ENCODE data around the gene RNF115.
"Not testable (repeated sequence)": the region's sequence is repeated elsewhere in the genome, so short reads cannot be mapped to it uniquely, and the experiment has no call there.

Gene RNF115

DNA sequence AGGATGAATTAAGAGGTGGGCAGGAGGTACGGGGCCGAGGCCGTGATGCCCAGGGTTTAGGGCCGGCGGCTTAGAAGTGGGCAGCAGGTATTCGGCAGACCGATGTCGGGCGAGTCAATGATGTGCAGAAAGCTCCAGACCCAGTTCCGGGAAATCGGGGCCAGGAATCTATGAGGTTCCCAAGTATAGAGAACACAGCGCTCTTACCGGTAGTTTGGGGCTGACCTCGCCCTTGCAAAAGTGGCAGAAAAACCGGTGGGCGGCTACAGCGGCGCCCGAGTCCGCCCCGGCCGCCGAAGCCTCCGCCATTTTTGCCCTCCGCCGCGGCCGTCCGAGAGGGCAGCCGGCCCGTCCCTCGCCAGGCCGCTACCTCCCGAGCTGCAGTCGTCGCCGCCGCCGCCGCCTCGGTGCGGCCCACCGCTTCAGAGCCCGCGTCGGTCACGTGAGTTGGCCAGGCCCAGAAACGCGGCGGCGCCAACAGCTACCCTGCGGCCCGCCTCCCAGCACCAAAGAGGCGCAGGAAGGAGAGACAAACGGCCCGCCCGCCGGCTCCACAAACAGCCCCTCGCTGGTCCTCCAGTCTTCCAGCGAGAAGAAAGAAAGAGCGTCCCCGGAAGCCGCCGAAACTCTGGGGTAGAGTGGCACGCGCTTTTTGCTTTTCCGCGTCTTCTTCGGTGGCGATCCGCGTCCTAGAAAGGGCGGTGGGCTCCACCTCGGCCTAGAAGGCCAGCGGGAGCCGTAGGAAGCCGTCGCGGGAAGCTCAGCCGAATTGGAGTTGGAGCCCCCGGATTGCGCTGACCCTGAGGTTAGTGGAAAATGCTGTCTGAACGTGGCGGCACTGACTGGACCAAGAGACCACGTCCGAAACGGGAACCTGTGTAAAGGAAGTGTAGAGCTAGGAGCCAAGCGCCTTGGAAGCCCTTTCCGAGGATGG, at the start of gene RNF115, which contains the start of gene POLR3C:
Gene RNF115 (minus strand): TSS at position 531 of the 934 bp plus-strand sequence. CDS start 222 bp downstream, at position 309.
Gene POLR3C (plus strand): TSS at position 636 of the 934 bp plus-strand sequence. CDS start 1,577 bp downstream, outside the sequence.
- DNase-seq (ENCODE audit: low read depth), result peak; percentile 87

DNA sequence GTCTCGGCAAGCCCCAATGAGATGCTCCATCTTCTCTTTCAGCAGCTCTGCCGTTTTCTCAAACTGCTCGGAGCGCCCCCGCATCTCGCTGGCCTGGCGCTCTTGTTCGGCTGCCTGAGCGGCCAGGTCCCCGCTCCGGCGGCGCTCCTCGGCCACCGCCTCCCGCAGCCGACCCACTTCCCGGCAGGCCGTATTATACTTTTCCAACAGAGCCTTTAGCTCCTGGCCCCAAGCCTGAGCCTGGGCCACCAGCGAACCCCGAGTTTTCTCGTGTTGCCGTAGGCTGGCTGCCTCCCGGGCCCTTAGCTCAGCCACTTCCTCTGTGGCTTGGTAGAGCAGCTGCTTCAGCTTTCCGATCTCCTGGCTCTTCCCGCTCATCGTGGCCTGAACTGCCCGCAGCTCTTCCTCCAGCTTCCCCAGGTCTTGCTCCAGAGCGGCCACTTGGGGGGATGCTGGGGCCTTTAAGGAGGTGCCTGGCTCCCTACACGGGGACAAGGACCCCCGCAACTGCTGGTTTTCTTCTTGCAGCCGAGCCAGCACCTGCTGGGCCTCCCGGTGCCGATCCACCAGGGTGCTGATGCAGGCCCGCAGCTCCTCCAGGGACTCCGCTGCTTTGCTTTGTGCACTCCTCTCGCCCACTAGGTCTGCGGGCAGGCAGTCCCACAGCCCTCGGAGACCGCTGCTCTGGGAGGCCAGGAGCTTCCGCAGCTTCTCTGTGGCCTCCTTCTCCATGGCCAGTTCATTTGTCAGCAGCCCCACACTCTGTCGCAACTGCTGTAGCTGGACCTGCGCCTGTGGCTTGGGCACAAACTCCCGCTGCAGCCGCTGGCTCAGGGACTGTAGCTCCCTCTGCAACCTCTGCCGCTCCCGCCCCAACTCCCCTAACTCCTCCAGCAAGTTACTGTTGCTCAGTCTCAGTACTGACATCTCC, 48.4 kb upstream of the RNF115 start:
- no peak for DNase-seq (ENCODE audit: low read depth)

DNA sequence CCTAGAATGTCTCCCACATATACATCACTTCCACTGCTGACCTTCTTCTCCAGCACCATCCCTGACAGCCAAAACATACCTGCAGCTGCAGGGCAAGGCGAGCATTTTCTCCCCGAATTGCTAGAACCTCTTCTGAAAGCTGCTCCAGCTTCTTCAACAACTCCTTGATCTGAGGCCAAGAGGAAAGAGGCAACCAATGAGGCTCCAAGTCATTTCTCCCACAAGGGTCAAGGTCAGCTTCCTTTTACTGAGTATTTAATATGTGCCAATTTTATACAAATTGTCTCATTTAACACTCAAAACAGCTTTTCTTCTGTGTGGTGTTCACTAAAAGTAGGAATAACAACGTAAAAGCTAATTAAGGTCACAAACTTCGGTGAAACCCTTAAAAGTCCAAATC, 44.3 kb upstream of the RNF115 start:
- no peak for DNase-seq (ENCODE audit: low read depth)

DNA sequence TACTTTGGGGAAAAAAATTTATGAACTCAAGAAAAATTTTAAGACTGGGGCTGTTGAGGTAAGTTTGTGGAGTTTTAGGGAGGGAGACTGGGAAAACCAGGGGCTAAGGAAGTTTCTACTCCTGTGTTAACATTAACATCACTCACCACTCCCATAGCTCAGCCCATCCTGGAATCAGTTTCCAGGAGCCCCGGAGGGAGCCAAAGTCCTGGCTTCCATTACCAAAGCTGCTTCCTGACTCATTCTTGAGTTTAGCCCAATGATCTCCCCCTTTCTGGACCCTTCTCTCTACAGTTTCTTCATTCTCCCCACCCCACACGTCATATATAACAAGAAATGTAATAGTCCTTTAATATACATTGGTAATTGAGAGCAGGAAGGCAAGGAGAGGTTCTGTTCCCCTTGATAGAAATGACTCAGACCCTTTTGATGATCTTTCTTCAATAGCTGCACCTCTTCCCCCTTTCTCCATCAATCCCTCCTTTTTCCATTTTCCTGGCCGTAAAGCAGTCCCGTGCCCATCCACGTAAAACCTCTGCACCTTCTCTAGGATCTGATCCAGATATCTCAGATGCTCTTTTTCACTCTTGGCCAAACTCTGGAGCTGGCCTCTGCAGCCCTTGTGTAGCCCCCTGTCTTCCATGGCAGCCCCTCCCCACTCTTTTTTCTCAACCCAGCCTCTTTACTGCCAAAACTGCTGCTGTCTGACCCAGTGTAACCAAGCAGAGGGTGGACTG, 39.6 kb upstream of the RNF115 start:
- DNase-seq (ENCODE audit: low read depth), result no peak

DNA sequence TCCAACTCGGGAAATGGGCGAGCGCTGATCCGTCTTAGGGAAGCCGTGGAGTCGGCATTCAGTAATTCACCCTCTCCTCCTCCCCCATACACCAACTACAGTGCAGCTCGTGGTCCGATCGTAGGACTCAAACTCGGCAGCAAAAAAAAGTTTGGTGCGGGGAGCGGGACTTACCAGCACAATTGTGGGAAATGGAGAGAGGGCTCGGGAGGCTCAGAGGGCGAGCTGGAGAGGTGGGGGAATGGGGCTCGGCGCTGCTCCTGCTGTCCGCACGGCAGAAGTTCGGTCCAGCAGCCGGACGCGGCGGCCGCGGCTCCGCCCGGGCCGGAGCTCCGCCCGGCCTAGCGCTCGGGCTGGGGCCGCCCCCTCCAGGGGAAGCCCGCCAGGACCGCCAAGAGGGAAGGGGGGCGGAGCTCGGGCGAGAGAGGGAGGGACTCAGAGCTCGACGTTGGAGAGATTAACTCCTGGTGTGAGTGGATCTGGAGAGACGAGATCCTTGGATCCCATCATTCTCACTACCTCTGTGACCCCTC, 35.7 kb upstream of the RNF115 start:
- DNase-seq (ENCODE audit: low read depth), result peak; percentile 80

DNA sequence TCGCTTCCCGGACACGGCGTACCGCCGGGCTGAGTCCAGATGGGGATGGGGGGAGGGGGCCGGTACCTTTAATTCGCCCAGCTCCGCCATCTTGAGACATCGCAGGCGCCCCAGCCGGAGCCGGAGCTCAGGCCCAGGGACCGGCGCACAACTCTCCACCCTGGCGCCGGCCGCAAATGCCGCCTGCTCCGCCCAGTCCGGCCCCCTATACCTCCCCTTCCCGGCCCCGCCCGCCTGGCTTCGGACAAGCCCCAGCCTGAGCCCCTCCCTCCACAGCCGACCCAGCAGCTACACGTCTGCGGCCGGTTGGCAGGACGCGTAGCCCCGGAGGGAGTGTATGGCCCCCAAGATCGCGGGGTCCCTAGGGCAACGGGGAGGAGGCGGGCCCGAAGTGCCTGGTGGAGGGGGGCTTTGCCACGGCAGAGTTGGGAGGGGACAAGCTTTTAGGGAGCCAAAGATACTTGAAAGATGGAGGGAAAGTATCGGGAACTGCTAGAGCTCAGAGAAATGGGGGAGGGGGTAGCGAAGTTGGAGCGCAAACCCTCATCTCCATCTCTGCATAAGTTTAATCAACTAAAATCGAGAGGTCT, 35.1 kb upstream of the RNF115 start, which contains the start of gene PIAS3:
Gene PIAS3 (minus strand): TSS at position 181 of the 590 bp plus-strand sequence. CDS start 91 bp downstream, at position 90.
- peak; percentile 90 for DNase-seq (ENCODE audit: low read depth)

DNA sequence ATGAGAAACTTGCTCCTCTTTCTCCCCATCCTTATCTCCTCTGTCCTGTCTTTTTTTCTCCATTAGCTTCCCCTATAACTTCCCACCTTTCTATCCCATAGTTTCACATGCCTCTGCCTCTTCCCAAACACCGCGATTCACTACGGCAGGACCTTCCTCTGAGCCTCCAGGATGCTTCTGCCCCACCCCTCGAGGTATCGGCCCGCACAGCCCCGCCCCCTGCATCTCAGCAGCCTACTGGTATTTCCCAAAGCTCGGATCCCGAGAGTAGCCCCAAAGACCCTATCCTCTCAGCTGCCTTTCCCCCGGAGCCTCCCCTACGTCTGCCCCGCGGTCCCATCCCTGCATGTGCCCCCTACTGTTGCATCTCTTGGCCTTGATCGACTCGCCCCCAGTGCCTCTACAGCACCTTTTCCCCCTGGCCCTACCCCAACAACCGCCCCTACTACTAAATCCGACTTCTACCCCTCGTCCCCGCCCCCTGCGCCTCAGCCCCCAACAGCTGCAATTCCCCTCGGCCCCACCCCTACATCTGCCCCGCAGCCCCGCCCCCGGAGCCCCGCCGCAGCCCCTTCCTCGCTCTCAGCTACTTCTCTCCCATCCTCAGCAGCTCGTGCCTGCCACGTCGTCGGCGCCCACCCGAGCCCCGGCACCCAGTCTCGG, 34.5 kb upstream of the RNF115 start:
- no peak for DNase-seq (ENCODE audit: low read depth)

DNA sequence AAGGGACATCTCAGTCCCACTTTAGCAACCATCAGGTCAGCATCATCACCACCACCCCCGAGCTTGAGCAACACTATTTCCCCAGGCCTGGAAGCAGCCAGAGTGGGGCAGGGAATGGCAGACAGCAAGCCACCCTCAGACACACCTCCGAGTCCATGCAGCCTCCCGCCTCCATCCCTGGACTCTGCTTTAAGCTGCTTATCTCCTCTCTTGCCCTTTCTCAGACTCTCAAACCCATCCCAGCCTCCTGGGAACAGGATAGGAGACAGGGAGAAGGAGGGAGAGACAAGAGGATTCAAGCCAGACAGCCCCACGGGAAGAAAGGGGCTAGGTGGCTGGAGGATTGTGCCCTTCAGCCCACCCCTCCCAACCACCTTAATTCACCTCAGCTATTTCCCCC, 33.3 kb upstream of the RNF115 start:
- DNase-seq (ENCODE audit: low read depth), result no peak

DNA sequence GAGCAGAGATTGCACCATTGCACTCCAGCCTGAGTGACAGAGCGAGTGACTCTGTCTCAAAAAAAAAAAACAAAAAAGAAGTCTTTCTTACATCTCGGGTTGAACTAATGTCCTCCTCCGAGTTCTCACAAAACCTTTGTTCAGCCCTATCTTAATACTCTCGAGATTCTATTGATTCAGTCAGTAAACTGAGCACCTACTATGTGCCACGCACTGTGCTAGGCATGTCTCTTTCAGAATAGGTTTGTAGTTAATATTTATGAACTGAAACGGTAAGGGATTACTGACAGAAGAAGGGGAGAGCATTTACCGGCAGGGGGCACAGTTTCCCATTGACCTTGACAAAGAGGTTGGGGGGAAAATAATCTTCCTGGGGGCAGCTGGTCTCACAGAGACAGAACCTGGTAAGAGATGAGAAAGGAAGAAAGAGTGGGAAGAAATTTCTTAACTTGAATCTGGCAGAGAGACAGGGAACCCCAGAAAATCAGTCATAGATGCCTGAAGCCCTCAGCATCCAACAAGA, 31.6 kb upstream of the RNF115 start:
- no peak for DNase-seq (ENCODE audit: low read depth)

DNA sequence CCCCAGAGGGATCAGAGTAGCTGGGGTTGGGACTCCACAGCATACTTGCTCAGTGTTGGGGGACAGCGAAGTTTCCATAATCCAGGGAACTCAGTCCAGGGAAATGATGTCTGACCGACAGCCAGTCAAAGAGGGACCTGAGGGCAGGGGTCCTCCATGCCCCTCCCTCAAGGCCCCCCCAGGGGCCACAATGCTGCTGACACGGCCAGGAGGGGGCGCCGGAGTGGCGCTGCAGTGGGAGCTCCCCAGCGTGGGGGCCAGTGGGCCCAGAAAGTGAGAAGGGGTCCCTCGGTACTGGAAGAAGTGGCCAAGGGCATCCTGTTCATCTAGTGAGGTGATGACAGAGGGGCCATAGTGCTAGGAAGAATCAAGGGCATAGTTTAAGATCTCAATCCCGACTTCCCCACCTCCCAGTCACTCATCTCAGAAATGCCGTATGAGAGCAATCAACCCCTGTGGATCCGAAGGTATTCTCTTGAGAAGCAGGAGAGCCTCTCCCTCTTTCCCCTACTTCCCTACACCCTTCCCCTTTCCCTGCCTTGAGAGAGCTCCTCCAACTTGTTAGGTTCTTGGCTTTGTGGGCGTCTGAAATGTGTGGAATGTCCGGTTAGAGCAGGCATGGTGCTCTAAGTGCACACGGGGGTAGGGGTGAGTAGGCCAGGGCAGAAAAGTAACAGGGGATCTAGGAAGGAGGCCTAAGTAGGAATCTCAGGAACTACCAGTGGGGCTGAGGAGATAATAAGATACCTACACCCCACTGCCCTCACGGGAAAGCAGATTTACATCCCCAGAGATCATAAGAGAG, 25.7 kb upstream of the RNF115 start:
- DNase-seq (ENCODE audit: low read depth), result peak; percentile 9

DNA sequence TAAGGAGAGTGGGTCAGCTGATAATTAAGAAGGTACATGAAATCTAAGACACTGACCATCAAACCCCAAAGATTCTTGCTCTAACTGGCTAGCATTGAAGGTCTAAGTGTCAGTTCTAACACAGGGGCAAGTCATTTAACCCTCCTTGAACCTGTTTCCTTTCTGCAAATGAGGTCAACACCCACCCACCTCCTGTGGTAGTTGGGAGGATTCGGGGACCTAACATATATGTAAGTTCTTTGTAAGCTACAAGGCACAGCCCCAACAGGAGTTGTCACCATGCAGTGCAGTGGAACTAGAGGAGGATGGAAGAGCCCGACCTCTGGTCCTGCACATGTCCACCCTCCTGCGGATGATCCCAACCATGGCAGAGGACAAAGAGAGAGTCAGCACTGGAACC, 23.9 kb upstream of the RNF115 start:
- no peak for DNase-seq (ENCODE audit: low read depth)

DNA sequence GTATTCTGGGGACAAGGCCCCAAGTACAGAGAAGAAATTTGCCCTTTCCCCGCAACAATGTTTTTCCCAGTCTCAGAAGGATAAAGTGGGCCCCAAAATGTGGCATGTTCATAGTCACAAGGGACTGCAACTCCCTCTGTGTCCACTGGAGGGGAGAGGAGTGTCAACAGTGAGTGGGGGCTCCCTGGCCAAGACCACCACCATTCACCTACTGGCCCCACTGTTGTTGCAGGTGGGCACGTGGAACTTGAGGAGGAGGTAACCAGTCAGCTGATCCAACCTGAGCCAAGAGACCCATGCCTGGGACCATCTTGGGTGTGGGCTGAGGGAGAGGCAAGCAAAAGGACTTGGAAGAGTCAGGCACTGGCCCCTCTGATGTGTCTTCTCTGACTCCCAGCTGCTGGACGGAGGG, 22.3 kb upstream of the RNF115 start:
- DNase-seq (ENCODE audit: low read depth), result no peak

DNA sequence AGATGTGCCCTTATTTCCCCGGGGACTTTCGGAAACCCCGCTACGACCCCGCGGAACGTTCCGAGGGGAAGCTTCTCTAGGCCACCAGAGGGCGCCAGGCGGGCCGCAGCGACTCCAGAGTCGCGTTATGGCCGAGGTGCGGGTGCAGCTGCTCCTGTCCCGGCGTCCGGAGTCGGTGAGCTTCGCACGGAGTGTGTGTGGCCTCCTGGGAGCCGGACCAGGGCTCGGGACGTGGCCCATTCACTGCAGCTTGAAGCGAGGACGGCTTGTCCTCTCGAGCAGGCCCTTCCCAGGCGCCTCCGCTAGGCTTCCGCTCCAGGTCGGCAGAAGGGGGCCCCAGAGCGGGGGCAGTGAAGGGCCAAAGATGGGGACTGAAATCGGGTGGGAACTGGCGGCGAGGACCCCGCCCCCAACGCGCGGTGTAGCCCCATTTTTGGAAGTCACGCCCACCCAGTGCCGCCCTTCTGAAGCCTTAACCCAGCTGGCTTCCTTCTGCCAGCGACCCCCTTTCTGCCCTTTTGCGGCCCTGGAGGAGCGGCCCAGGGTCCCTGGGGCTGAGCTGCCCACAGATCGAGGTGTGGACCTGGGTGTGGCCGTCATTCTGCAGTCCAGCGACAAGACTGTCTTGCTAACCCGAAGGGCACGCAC, 21.7 kb upstream of the RNF115 start, which contains the start of gene NUDT17:
Gene NUDT17 (plus strand): TSS at position 117 of the 648 bp plus-strand sequence. CDS start 11 bp downstream, at position 128.
- peak; percentile 42 for DNase-seq (ENCODE audit: low read depth)

DNA sequence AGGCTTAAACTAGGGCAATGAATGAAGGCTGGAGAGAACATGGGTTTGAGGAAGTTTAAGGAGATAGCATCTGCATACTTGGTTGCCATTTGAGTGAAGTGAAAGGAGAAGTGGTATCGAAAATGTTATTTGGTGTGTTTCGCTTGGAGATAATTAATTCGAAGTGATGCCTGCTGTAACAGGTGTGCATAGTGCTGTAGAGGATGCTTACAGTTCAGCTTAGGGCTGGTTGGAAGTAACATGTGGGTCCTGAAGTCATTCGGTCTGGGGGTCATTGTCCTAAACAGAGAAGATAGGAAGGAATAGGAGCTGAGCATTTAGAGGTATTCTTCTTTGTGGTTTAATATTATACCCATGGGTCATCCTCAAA, 21.2 kb upstream of the RNF115 start:
- DNase-seq (ENCODE audit: low read depth), result no peak

DNA sequence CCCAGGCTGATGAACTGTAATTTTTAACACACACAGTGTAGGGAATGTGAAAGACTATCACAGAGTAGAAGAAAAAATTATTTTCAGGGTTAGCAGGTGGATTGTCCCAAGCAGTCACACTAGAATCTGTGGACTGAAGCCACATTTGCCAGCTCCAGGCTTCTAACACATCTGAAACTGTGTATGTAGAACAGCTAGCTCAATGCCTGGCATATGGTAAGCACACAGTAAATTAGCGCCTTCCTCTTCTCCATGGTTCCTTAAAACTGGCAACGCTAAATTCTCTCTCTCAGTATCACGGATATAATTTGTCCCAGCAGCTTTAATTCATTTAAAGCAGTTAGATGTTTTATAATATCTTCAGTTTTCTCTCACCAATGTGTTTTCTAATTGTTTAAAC, 19.1 kb upstream of the RNF115 start:
- no peak for DNase-seq (ENCODE audit: low read depth)

DNA sequence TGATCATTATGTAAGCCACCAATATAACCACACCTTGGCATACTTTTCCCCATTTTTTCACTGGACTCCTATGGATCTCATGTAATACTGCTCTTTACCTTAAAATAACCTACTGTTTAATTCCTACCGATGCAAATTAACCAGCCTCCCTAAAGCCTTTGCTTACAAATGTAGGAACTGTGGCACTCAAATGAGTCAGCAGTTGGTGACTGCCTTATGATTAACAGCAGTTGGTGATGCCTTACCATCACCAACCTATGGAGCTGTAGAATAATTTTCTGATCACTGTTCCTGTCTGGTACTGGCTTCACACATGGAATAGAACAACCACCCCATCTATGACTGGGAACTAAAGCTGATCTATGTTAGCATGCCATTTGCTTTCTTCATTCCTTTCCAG, 13.8 kb upstream of the RNF115 start:
- DNase-seq (ENCODE audit: low read depth), result no peak

DNA sequence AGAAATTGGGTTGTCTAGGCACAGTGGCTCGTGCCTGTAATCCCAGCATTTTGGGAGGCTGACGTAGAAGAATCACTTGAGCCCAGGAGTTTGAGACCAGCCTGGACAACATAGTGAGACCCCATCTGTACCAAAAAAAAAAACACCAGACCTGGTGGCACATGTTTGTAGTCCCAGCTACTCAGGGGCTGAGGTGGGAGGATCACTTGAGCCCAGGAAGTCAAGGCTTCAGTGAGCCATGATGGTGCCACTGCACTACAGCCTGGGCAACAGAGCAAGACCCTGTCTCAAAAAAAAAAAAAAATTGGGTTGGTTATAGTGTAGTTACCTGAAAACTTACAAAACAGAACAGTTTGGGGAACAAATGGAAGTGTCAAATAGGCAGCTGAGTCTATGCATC, 6.9 kb upstream of the RNF115 start:
- DNase-seq (ENCODE audit: low read depth), result not testable (repeated sequence)

DNA sequence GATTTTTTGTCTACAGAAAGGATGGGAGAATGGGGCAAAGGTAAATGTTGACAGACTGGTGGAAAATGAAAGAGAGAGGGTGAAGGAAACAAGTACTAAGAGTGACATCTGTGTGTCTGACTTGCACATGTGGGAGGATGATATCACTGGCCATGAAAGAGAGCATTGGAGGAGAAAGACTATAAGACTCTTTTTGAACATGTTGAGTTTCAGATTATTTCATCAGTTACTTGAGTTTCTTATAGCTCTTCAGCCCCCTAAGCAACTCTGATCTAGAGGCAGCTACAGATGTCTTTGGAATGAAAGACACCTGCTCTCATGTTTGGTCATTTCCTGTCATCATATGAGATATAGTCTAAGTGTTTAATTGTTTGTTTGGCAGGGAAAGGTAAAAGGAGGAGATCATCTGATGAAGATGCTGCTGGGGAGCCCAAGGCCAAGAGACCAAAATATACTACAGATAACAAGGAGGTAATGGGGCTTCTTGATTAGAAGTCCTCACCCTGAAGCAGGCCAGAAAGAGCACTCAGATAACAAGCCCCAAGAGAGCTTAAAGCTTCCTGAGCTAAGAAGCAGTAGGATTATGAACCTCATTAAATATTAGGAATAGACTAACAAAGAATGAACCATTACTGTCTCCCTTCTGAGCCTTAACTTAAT, 4.6 kb upstream of the RNF115 start:
- no peak for DNase-seq (ENCODE audit: low read depth)
